RPMI7951 (cell line): ENCODE results near the gene BMPR1A. TPM values are rescaled to one million over a fixed set of nuclear protein-coding genes. Genes with fewer than 3 reads are reported as not detected.

Experiments
- DNase-seq: peaks from one replicate; pipeline ENCODE4 v3.0.0-alpha.2; 2012; ENCODE audit warnings: low read depth
- total RNA-seq: library from RNA; depleted of rRNA; stranded (reverse); fragments of >200 nt; shearing (Covaris generic); gene quantifications from 2 replicates; pipeline ENCODE4 v1.2.3, GENCODE V29; 2014; rRNA removed

BMPR1A gene
- 23.5 and 30.3 TPM in 2 replicates for total RNA-seq

DNA sequence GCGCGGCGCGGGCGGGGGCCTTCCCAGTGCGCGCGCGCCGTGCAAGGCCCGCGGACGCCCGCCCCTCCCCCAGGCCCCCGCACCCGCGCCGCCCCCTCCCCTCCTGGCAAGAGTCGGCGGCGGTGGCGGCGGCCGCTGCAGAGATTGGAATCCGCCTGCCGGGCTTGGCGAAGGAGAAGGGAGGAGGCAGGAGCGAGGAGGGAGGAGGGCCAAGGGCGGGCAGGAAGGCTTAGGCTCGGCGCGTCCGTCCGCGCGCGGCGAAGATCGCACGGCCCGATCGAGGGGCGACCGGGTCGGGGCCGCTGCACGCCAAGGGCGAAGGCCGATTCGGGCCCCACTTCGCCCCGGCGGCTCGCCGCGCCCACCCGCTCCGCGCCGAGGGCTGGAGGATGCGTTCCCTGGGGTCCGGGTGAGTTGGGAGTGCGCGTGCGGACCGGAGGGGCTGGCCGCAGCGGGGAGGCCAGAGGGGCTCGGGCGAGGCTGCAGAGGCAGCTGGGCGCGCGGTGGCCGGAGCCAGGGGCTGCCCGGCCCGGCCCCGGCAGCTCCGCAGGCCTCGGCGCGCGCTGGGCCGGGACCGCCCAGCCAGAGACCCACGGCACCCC, at the start of gene BMPR1A:
BMPR1A (plus strand) TSS at position 109 of the 602 bp plus-strand sequence. CDS start 119,400 bp downstream, outside the sequence.
- peak; percentile 30 for DNase-seq

DNA sequence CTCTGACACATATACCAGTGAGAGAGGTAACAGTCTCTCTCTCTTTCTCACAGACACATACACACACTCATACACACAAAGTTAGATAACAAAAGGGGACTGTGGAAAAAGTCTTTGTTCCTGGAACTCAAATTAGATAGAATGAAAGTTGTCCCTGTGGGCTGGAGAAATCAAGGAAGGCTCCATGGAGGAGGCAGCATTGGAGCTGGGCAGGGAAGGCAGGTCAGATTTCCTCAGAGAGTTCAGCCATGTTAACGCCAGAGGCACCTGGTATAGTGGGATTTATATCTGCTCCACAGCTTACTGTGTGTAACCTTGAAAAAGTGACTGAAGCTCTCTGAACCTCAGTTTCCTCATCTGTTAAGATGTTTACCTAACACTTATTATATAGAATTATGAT, 49.4 kb upstream of the BMPR1A start:
- DNase-seq = no peak

DNA sequence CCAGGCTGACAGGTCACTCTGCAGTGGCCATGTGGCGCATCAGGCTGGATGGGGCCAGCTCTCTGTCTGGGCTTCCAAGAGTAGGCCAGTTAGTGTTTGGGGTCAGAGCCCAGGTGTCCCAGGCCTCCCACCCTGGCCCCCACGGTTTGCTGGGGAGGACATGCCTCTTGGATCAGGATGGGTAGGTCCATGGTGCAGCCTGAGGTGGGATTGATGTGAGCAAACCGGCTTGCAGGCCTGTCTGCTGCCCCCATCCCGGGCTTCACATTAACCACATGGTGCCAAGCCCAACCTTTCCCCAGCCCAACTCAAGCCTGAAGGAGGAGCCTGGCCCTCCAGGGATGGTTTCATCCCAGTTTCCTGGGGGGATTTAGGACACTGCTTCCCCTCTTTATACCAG, 48.9 kb upstream of the BMPR1A start:
- no peak for DNase-seq

GRCh38 chr10:86708068-86708782, 48.2 kb upstream of the BMPR1A start:
- no peak for DNase-seq

- DNase-seq = no peak
Measured at GRCh38 chr10:86708783-86709380, 47.5 kb upstream of the BMPR1A start.

DNA sequence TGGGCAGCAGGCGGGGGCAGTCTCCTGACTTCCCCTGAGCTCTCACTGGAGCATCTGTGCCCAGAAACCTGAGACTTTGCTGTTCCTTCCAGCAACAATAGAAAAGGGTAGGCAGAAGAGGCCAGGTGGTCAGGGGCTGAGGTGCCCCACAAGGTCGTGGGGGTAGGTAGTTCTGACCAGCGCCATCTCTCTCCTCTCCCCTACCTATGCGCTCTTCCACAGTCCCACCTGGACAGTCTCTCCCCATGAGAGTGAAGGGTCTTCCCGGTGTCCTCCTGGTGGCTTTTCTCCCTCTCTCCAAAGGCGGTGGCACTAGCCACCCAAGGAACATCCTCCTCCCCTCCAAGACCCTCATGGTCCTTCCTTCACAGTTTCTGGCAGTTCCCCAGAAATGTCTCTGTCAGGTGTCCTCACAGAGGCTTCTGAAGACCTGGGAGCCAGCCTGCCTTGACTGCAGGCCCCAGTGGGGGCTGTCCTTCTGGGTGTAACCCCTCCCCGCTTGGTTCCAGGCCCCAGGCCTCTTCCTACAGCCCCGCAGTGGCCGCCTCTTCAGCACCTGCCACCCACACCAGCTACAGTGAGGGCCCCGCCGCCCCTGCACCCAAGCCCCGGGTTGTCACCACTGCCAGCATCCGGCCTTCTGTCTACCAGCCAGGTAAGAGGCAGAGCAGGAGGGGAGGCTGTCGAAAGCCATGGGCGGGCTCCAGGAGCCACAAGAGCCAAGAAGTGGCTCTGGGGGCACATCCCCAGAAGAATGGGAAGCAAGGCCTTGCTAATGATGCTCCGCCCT, 46.8 kb upstream of the BMPR1A start:
- DNase-seq = no peak

DNA sequence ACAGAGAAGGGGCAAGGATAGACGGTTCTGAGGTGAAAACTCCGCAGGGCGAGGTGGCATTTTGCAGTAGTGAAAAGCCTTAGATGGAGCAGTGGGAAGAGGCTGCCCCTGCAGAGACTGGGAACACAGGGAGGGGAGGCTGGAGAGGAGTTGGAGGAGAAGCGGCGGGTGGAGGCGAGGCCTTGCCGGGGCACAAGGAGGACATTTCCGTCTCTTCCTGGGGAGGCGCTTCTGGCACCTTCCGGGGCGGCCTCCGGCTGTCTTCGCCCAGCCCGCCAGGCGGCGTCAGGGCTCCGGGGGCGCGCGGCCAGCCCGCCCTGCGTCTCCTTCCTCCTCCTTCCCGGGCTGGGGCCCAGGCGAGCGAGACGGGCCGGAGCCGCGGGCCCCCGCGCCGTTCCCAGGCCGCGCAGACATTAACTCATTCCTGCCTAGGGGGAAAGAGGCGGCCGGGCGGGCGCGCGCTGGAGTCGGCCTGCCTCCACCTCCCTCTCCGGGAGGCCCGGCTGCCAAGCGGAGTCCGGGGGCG, 45.4 kb upstream of the BMPR1A start:
- DNase-seq = peak; percentile 81

DNA sequence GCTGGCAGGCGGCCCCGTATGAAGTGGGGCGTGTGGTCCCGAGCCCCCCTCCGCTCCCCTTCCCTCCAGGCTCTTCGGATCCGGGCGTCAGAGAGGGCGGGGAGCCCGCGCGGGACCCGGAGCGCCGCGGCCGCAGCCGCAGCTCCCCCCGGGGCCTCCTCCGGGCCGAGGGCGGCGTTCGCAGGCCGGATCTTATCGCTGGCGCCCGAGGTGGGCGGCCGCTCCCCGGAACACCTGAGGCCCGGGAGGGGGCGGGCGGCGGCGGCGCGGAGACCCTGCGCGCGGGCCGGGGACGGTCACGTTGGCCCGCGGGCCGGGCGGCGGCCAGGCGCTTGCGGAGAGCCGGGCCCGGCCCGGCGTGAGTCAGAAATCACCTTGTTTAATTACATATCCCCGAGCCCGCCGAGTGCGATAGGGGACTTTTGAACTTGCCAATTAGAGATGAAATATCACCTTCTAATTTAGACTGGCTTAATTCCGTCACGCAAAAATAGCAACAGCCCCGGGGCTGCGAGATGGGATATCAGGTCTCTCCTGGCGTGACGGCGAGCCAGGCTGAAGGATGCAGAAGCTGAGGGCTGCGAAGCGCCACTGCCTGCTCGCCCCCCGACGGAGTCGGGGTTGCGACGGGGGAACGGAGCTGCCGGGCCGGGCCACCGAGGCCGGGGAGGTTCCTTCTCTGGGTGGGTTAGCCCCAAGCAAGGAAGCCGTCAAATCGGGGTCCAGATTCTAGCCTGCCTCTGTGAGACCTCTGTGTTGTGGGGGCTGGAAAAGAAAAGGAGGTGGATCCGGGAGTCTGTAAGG, 44.7 kb upstream of the BMPR1A start:
- peak; percentile 32 for DNase-seq

- no peak for DNase-seq
Measured at GRCh38 chr10:86712317-86712707, 44.1 kb upstream of the BMPR1A start.

- no peak for DNase-seq
Measured at GRCh38 chr10:86715156-86715795, 41.1 kb upstream of the BMPR1A start.

GRCh38 chr10:86715836-86716235, 40.6 kb upstream of the BMPR1A start:
- no peak for DNase-seq

DNA sequence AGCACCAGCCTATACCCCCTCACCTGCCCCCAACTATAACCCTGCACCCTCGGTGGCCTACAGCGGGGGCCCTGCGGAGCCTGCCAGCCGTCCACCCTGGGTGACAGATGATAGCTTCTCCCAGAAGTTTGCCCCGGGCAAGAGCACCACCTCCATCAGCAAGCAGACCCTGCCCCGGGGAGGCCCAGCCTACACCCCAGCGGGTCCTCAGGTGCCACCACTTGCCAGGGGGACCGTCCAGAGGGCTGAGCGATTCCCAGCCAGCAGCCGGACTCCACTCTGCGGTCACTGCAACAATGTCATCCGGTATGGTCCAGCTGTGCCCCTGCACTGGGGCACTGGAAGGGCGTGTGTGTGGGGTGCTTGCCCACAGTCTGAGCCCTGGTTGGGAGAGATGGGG, 40.0 kb upstream of the BMPR1A start:
- no peak for DNase-seq

GRCh38 chr10:86718556-86718955, 37.9 kb upstream of the BMPR1A start:
- DNase-seq = no peak

DNA sequence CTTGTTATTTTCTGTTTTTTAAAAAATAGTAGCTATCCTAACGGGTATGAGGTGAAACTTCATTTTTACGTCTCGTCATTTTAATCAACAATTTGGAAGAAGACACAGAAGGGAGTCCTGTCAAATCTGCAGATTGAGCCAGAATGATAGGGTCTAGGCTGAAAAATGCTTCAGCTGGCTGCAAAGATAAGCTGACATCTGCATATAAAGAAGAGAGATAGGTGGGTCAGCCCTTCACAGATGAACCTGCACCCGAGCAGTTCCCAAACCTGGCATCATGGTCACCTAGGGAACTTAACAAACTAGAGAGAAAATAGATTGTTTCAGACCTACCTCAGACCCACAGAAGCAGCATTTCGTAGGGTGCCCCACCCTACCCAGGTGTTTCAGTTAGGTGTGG, 35.2 kb upstream of the BMPR1A start:
- no peak for DNase-seq

DNA sequence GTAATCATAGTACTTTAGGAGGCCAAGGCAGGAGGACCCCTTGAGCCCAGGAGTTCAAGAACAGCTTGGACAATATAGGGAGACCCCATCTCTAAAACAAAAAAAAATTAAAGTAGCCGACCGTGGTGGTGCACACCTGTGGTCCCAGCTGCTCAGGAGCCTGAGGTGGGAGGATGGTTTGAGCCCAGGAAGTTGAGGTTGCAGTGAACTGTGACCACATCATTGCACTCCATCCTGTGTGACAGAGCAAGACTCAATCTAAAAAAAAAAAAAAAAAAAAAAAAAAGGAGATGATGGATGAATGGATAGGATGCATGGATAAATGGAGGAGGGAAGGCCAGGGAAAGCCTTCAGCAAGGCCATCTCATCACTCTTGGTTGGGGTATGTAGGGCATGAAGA, 33.4 kb upstream of the BMPR1A start:
- DNase-seq = no peak

DNA sequence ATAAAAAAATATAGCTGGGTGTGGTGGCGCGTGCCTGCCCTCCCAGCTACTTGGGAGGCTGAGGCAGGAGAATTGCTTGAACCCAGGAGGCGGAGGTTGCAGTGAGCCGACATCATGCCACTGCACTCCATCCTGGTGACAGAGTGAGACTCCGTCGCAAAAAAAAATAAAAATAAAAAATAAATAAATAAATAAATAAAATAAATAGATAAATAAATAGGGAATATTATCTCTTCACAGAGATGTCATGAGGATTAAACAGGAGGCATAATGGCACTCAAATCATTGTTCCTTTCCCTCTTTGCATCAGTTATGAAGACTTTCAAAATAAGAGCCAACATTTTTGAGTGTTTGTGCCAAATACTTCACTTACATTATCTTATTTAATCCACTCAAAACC, 32.0 kb upstream of the BMPR1A start:
- DNase-seq = no peak

- DNase-seq = no peak
Measured at GRCh38 chr10:86725980-86726676, 30.3 kb upstream of the BMPR1A start.

GRCh38 chr10:86726677-86726999, 29.8 kb upstream of the BMPR1A start:
- no peak for DNase-seq

DNA sequence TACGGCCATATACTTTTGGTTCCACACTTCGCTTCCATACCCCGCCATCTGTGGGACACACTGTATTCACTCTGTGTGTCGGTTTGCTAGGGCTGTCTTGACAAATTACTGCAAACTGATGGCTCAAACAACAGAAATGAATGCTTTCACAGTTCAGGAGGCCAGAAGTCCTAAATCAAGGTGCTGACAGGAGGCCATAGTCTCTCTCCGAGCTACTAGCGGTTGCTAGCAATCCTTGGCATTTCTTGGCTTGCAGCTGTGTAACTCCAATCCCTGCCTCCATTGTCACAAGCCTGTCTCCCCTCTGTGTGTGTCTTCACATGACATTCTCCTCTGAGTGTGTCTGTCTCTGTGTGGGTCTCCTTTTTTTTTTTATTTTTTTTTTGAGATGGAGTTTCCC, 28.9 kb upstream of the BMPR1A start:
- DNase-seq = no peak

- no peak for DNase-seq
Measured at GRCh38 chr10:86728056-86728455, 28.4 kb upstream of the BMPR1A start.
